ENCODE measurements around the gene DNASE2.
"Not testable (repeated sequence)": the region's sequence is repeated elsewhere in the genome, so short reads cannot be mapped to it uniquely, and the experiment has no call there.

DNASE2 gene

DNA sequence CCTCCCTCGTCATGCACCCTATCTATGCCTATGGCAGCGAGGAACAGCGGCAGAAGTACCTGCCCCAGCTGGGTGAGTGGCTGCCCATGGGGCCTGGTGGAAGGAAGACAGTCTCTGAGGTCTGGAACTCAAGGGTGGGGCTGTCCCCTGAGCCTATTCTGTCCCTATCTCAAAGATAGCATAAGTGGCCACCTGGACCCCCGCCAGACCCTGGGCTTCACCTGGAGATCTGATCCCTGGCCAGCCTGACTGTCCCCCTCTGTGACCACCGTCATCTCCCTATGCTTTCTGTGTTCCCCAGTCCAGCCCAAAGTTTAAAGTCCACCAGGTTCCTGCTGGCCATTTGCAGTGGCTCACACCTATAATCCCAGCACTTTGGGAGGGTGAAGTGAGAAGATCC lies 12.3 kb upstream of the DNASE2 start:
- H3K9me3 Mint-ChIP-seq: no peaks in the 10 kb centered on the region
- H3K36me3 Mint-ChIP-seq (ENCODE audit: low read depth): peaks cover 8% of the 10 kb centered on the region
- DNase-seq (no peak), ATAC-seq (no peak)
- no peak overlapping the region for H3K27ac Mint-ChIP-seq
- peaks cover 21% of the 10 kb centered on the region for H3K4me1 Mint-ChIP-seq
- no peaks in the 10 kb centered on the region for H3K27me3 Mint-ChIP-seq
- H3K4me3 Mint-ChIP-seq: no peak overlapping the region

DNA sequence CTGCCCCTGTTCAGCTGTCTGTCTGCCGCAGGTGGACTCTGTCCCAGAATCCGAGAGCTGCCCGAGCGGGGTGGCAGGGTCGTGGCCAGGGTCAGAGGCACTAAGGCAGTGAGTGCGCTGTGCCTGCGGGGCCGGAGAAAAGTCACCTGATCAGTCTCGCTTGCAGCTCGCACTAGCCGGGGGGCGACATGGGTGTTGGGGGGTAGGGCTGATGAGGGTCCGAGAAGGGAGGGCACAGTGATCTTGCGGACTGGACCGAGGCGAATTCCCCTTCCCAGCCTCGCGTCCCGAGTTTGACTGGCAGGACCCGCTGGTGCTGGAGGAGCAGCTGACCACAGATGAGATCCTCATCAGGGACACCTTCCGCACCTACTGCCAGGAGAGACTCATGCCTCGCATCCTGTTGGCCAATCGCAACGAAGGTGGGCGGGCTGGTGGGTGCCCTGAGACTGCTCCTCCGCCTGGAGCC lies 10.3 kb upstream of the DNASE2 start:
- peak overlapping the region; percentile 91 for H3K27ac Mint-ChIP-seq
- no peak for ATAC-seq
- H3K36me3 Mint-ChIP-seq (ENCODE audit: low read depth): peaks cover 8% of the 10 kb centered on the region
- DNase-seq: no peak
- H3K27me3 Mint-ChIP-seq: no peaks in the 10 kb centered on the region
- no peaks in the 10 kb centered on the region for H3K9me3 Mint-ChIP-seq
- H3K4me3 Mint-ChIP-seq: peak overlapping the region; percentile 99
- peaks cover 23% of the 10 kb centered on the region for H3K4me1 Mint-ChIP-seq

GRCh38 chr19:12890787-12891552 lies 9.7 kb upstream of the DNASE2 start, which contains the start of gene GCDH:
Gene GCDH, plus strand, starts transcription at chr19:12891160. Its CDS starts 145 bp downstream, at chr19:12891305.
- Mint-ChIP-seq H3K27me3 (no peaks in the 10 kb centered on the region), H3K4me1 (peaks cover 27% of the 10 kb centered on the region), H3K27ac (peak within 1 kb of the TSS; percentile 91), H3K36me3 (ENCODE audit: low read depth) (peaks cover 8% of the 10 kb centered on the region), H3K9me3 (no peaks in the 10 kb centered on the region), H3K4me3 (peak within 1 kb of the TSS; percentile 99)
- ATAC-seq: peak; percentile 98
- DNase-seq: peak; percentile 93

- H3K4me1 Mint-ChIP-seq: peaks cover 27% of the 10 kb centered on the region
- peak overlapping the region; percentile 91 for H3K27ac Mint-ChIP-seq
- peak overlapping the region; percentile 99 for H3K4me3 Mint-ChIP-seq
- not testable (repeated sequence) for H3K9me3 Mint-ChIP-seq; ATAC-seq; H3K36me3 Mint-ChIP-seq (ENCODE audit: low read depth); DNase-seq; H3K27me3 Mint-ChIP-seq
Measured at GRCh38 chr19:12890299-12890786, 9.1 kb upstream of the DNASE2 start.

GRCh38 chr19:12888006-12888603 lies 6.9 kb upstream of the DNASE2 start:
- Mint-ChIP-seq H3K36me3 (ENCODE audit: low read depth) (peaks cover 3% of the 10 kb centered on the region), H3K4me1 (peaks cover 39% of the 10 kb centered on the region), H3K27me3 (no peaks in the 10 kb centered on the region), H3K9me3 (peaks cover 6% of the 10 kb centered on the region), H3K27ac (no peak overlapping the region), H3K4me3 (no peak overlapping the region)
- DNase-seq (no peak), ATAC-seq (no peak)

GRCh38 chr19:12886969-12887747 lies 5.9 kb upstream of the DNASE2 start, which contains the start of gene KLF1:
Gene KLF1, minus strand, starts transcription at chr19:12887201. Its CDS starts 61 bp downstream, at chr19:12887140.
- Mint-ChIP-seq H3K27me3 (no peaks in the 10 kb centered on the region), H3K36me3 (ENCODE audit: low read depth) (peaks cover 3% of the 10 kb centered on the region), H3K27ac (peak within 1 kb of the TSS; percentile 16), H3K4me1 (peaks cover 41% of the 10 kb centered on the region), H3K4me3 (peak within 1 kb of the TSS; percentile 63), H3K9me3 (peaks cover 6% of the 10 kb centered on the region)
- ATAC-seq (no peak), DNase-seq (no peak)

DNA sequence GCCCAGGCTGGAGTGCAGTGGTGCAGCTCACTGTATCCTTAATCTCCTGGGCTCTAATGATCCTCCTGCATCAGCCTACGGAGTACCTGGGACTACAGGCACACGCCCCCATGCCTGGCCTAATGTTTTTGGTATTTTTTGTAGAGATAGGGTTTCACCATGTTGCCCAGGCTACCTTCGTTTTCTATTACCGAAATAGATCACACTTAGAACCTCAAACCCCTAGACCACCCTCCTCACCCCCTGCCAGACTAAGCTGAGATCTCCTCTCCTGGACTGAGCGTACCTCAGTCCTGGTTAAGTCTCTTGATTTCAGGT lies 5.4 kb upstream of the DNASE2 start:
- Mint-ChIP-seq H3K27ac (peak overlapping the region; percentile 16), H3K36me3 (ENCODE audit: low read depth) (peaks cover 3% of the 10 kb centered on the region), H3K27me3 (no peaks in the 10 kb centered on the region), H3K9me3 (peaks cover 6% of the 10 kb centered on the region), H3K4me1 (peaks cover 37% of the 10 kb centered on the region), H3K4me3 (peak overlapping the region; percentile 63)
- ATAC-seq (no peak), DNase-seq (no peak)

DNA sequence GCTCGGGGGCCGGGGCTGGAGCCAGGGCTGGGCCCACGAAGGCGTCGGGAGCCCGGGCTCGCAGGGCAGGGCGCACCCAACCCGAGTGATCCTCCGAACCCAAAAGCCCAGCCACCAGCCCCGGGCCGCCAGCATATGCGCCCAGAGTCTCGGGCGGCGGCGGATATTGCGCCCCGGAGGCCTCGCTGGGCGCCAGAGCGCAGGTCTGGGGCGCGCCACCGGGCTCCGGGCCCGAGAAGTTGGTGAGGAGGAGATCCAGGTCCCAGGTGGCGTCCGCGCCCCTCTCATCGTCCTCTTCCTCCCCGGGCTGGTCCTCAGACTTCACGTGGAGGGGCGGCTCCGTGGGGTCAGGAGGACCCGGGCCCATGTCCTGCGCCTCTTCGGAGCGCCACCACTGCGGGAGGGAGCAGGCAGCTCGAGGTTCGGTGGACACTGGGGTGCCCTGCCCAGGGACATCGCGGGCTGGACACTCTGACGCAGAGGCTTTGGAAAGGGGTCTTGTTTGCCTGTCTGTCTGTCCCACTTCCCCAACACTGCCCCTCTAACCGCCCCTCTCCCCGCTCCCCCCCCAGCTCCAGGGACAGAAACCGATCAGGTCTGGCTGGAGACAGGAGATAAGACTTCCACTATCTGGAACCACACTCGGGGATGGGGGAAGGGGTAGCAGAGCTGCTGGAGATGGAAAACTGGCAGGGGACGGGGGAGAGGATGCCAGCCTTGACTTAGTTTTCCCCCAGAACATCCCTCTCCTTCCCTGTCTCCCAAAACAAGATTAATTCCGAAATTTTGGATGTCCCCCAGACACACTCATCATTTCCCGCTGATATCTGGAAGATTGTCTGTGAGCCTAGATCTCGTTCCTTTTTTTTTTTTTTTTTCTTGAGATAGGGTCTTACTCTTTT lies 4.8 kb upstream of the DNASE2 start:
- Mint-ChIP-seq H3K36me3 (ENCODE audit: low read depth) (peaks cover under 1% of the 10 kb centered on the region), H3K9me3 (peaks cover 6% of the 10 kb centered on the region), H3K27me3 (no peaks in the 10 kb centered on the region), H3K4me3 (peak overlapping the region; percentile 63), H3K27ac (peak overlapping the region; percentile 16), H3K4me1 (peaks cover 35% of the 10 kb centered on the region)
- DNase-seq: no peak
- no peak for ATAC-seq

GRCh38 chr19:12884926-12885748 lies 3.9 kb upstream of the DNASE2 start:
- DNase-seq: peak; percentile 91
- Mint-ChIP-seq H3K27me3 (no peaks in the 10 kb centered on the region), H3K4me1 (peaks cover 34% of the 10 kb centered on the region), H3K27ac (peak overlapping the region; percentile 82), H3K36me3 (ENCODE audit: low read depth) (no peaks in the 10 kb centered on the region), H3K9me3 (peaks cover 6% of the 10 kb centered on the region), H3K4me3 (peak overlapping the region; percentile 82)
- ATAC-seq: peak; percentile 73

- Mint-ChIP-seq H3K36me3 (ENCODE audit: low read depth) (no peaks in the 10 kb centered on the region), H3K27ac (no peak overlapping the region), H3K4me3 (peak overlapping the region; percentile 82), H3K4me1 (peaks cover 34% of the 10 kb centered on the region), H3K9me3 (peaks cover 6% of the 10 kb centered on the region), H3K27me3 (no peaks in the 10 kb centered on the region)
- ATAC-seq (no peak), DNase-seq (no peak)
Measured at GRCh38 chr19:12884627-12884925, 3.3 kb upstream of the DNASE2 start.

- no peaks in the 10 kb centered on the region for H3K27me3 Mint-ChIP-seq
- peak overlapping the region; percentile 21 for H3K4me3 Mint-ChIP-seq
- peaks cover 34% of the 10 kb centered on the region for H3K4me1 Mint-ChIP-seq
- no peak overlapping the region for H3K27ac Mint-ChIP-seq
- no peaks in the 10 kb centered on the region for H3K36me3 Mint-ChIP-seq (ENCODE audit: low read depth)
- peaks cover 6% of the 10 kb centered on the region for H3K9me3 Mint-ChIP-seq
- ATAC-seq: no peak
- no peak for DNase-seq
Measured at GRCh38 chr19:12884202-12884601, 3.0 kb upstream of the DNASE2 start.

DNA sequence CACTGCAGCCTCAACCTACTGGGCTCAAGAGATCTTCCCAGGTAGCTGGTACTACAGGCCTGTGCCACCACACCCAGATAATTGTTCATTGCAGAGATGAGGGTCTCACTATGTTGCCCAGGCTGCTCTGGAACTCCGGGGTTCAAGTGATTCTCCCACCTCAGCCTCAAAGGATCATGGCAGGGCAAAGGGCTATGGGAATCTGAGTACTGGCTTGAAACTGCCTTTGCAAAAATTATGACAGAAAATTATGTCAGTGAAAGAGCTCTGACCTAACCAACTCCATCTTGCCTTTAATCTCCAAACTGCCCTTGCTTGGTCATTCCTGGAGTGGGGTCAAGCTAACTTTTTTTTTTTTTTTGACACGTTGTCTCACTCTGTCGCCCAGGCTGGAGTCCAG lies 1.3 kb upstream of the DNASE2 start:
- ATAC-seq (no peak), DNase-seq (no peak)
- peak overlapping the region; percentile 85 for H3K4me3 Mint-ChIP-seq
- H3K9me3 Mint-ChIP-seq: peaks cover 6% of the 10 kb centered on the region
- H3K4me1 Mint-ChIP-seq: peaks cover 34% of the 10 kb centered on the region
- H3K27me3 Mint-ChIP-seq: no peaks in the 10 kb centered on the region
- no peak overlapping the region for H3K27ac Mint-ChIP-seq
- peaks cover 6% of the 10 kb centered on the region for H3K36me3 Mint-ChIP-seq (ENCODE audit: low read depth)

GRCh38 chr19:12880551-12881171 lies 588 bp downstream of the DNASE2 start:
- Mint-ChIP-seq H3K36me3 (ENCODE audit: low read depth) (peaks cover 6% of the 10 kb centered on the region), H3K27ac (peak overlapping the region; percentile 56), H3K27me3 (no peaks in the 10 kb centered on the region), H3K4me3 (peak overlapping the region; percentile 85), H3K4me1 (peaks cover 28% of the 10 kb centered on the region), H3K9me3 (peaks cover 6% of the 10 kb centered on the region)
- peak; percentile 42 for DNase-seq
- ATAC-seq: no peak

Measured in activated naive CD8-positive, alpha-beta T cell treated with anti-CD3 and anti-CD28 coated beads, Interleukin-2, amount 50 U/mL, for 24 hours (primary cell).